GM19452 (cell line): Measurements from ENCODE around the gene NUP214.
"Not testable (repeated sequence)": the region's sequence is repeated elsewhere in the genome, so short reads cannot be mapped to it uniquely, and the experiment has no call there.

Experiments
- ATAC-seq: cut with Tn5 transposase; IDR thresholded peaks from one replicate; pipeline ENCODE4 v1.9.1; 2021; ENCODE audit not compliant: unreplicated experiment

NUP214 gene

GRCh38 chr9:131227959-131228460 lies 102.6 kb downstream of the NUP214 start:
- ATAC-seq, result no peak

- no peak for ATAC-seq
Observed at GRCh38 chr9:131228988-131229387, 103.6 kb downstream of the NUP214 start.

DNA sequence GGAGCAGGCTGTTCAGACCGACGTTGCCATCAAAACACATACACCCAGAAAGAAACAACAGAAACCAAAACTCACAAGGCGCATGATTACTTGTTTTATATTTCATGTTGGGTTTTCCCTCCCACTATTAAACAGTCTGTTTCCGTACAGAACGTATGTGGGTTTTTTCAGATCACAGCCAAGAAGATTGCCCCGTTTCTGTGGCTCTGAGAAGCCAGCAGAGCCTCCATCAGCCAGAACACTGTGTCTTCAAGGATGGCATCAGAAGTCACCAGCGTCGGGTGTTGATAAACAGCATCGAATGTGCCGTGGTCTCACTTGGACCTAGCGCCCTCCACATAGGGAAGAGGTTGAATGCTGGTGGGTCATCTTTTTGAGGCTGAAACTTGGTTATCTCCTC lies 108.2 kb downstream of the NUP214 start:
- no peak for ATAC-seq

DNA sequence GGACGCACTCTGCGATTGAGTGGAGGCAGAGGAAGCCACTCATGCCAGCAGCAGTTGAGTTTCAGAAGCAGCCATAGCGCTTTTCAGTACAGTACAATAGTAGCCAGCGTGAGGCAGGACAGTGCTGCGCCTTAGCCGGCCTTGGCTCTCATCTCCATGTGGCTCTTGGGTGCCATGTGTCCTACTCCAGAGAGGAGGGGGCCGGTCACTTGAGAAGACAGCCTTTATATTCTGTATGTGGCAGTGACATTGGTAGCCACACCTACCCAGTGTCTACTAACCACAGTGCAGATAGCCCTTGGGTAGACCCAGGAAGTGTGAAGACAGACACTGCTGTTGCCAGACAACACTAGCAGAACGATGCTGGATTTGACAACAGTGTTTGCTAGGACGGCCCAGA lies 108.6 kb downstream of the NUP214 start:
- ATAC-seq, result no peak

GRCh38 chr9:131234799-131235479 lies 109.6 kb downstream of the NUP214 start:
- ATAC-seq, result no peak

- ATAC-seq, result no peak
Observed at GRCh38 chr9:131235480-131235851, 110.1 kb downstream of the NUP214 start.

GRCh38 chr9:131236161-131236560 lies 110.8 kb downstream of the NUP214 start:
- ATAC-seq, result no peak

DNA sequence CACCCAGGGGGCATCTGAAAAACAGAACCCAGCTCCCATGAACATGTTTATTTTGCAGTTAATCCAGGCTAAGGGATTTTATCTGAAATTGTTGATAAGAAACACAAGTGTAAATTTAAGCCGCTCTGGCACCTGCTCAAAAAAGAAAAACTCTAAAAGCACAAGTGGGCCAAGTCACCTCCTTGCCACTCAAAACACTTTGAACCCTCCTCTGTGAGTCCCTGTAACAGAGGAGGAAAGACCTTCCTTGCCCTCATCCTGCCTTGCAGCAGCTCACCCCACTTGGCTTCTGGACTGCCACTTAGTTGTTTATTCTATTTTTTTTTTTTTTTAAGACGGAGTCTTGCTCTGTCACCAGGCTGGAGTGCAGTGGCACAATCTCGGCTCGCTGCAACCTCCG lies 111.4 kb downstream of the NUP214 start:
- no peak for ATAC-seq

- no peak for ATAC-seq
Observed at GRCh38 chr9:131237291-131237690, 111.9 kb downstream of the NUP214 start.

DNA sequence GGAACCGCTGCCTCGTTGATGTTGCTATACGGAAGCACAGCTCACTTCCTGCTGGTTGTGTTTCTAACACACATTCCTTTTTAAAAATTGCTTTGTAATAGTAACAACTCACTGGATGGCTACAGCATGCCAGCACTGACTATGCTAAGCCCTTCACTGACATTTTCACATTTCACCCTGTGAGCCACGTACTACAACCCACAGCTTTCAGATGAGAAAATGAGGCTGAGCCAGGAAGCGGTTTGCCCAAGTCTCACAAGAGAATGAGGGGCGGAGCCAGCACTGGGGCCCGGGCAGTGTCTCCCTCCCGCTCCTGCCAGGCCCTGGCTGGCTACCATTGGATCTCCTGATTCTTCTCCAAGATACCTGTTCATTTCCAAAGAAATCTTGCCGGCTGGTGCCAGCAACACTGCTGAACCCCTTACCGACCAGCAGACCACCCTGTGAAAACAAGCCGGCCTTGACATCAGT lies 112.6 kb downstream of the NUP214 start:
- ATAC-seq, result peak; percentile 88

DNA sequence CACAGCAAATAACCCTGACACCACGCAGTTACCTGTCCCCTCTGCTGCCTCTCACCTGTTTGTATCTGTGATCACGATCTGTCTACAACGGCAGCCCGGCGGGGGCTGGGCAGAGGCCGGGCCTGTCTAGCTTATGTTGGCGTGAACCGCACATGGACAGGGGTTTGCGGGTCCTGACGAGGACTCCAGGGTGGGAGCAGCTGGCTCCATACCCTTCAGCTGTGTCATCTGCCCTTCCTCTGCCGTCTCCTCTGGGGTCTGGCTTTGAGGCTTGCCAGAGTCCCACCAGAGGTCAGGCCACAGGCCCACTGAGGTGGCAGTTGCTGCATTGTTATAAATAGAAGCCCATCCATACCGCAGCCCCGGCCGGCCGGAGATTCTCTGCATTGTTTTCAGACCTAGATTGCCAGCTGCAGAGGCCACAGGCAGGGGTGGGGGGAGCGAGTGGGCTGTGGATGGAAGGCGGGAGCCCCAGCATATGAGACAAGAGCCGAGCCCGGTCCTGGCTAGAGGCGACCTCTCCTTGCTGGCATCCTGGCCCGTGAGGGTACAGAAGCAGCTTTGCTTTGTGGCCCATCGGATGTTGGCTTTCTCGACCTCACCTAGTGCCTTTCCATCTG lies 113.1 kb downstream of the NUP214 start:
- ATAC-seq, result peak; percentile 34

DNA sequence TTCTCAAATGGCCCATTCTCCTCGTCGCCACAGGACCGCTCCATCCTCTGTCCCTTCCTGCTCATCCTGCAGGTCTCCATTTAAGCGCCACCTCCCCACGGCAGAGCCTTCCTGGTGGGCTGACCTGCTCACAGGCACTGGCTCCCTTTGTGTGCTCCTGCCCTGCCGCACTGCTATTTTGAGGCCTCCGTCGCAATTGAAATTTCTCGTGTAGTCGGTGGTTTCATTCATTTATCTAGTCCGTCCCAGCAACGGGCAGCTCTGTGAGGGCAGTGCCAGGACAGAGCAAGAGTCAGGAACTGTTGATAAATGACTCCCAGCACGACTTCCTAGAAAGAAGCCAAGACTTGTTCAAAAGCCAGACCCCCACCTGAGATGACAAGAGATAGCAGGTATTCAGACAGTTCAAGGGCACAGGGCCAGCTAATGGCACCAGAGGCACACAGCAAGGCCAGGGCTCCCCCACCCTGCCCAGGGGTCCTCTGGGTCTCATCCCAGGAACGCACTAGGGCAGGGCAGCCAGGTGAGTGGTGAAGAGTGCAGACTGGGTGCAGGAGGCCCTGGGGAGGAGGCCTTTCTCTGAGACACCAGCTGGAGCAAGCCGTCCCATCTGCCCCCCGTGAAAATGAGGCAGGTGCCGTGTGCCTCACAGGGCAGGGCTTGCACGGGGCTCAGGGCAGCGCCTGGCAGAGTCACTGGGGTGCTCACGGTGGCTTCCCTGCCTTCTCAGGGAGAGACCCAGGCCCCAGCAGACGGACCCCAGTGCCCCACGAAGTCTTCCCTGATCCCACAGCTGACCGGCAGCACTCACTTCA lies 114.0 kb downstream of the NUP214 start:
- no peak for ATAC-seq

DNA sequence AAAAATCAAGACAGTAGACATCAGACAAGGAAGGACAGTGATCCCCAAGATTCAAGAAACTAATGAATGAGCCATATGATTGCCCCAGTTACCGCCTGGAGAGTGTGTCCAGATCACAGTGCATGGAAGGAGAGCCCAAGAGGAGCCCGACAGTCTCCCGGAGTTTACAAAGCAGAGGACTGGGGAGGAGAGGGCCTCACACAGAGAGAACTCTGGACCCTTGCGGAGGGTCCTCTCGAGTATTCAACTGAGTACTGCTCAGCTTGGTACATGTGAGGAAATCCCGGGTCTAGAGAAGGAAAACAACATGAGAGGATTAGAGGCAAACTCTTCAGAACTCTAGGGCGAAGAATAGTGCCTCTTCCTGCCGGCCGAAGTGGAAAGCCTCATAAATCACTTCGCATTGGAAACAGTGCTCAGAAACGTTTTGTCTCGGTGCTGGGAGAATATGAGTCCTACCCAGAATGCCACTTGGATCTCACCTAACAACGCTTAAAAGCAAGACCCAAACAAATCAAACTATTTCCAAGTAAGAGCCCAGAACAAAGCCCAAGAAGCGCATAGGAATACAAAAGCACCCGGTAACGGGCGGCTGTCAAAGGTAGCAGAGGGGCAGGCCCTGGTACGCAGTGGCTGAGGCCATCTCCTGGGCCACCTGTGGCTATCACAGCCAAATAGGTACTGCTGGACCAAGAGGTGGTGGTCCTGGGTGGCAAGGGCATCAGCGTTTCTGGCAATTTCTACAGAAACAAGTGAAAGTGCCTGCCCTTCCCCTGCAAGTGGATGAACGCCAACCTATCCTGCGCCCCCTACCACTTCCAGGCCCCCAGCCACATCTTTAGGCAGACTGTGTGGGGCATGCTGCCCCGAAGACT lies 114.9 kb downstream of the NUP214 start:
- no peak for ATAC-seq

GRCh38 chr9:131244331-131244730 lies 118.9 kb downstream of the NUP214 start:
- ATAC-seq, result not testable (repeated sequence)

DNA sequence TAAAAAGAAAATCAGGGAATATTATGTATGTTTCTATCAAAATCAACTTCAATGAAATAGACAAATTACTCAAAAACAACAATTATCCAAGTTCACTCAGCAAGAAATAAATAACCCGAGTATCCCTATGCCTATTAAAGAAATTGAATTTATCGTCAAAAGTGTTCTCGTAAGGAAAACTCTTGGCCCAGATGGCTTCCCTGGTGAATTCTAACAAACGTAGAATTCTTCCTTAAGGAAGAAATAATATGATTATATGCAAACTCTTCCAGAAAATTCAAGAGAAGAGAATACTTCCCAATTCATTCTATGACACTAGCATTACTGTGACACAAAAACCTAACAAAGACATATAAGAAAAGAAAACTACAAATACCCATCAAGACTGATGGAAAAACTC lies 121.2 kb downstream of the NUP214 start:
- no peak for ATAC-seq

- ATAC-seq, result peak; percentile 13
Observed at GRCh38 chr9:131252120-131252519, 126.7 kb downstream of the NUP214 start.

- ATAC-seq, result no peak
Observed at GRCh38 chr9:131253891-131254491, 128.6 kb downstream of the NUP214 start.

GRCh38 chr9:131254626-131255025 lies 129.2 kb downstream of the NUP214 start:
- ATAC-seq, result no peak

GRCh38 chr9:131255676-131256197 lies 130.4 kb downstream of the NUP214 start:
- no peak for ATAC-seq
